Measurements from ENCODE around the gene LALBA.

The LALBA gene

GRCh38 chr12:48600552-48600951, 30.7 kb upstream of the LALBA start:
- H3K27ac ChIP-seq = no peak overlapping the region

GRCh38 chr12:48592591-48593086, 22.8 kb upstream of the LALBA start:
- ChIA-PET POLR2A (ENCODE audit: low non-redundant PET) (no interaction called here), CTCF (no interaction called here)
- no peak for DNase-seq (ENCODE audit: low spot score)
- no peak for TF ChIP-seq CTCF (conservative IDR thresholded peaks at IDR 0.05; ENCODE audit: low read depth)
- no peak overlapping the region for H3K27ac ChIP-seq

More at GRCh38 chr12:48600552-48600951, 30.7 kb upstream of the LALBA start:
- DNase-seq (ENCODE audit: low spot score) = no peak
- TF ChIP-seq CTCF (conservative IDR thresholded peaks at IDR 0.05; ENCODE audit: low read depth) = no peak
- ChIA-PET CTCF (interaction anchor here (0.7 kb wide), 1 partner anchor 9 kb away, joined by 3 read pairs; no protein-coding TSS in a partner anchor), POLR2A (ENCODE audit: low non-redundant PET) (no interaction called here)

- no peak for DNase-seq (ENCODE audit: low spot score)
- CTCF ChIA-PET = interaction anchor here (0.6 kb wide), 3 partner anchors 32 to 676 kb away, joined by 3 to 4 read pairs (median 3); no protein-coding TSS in a partner anchor
- POLR2A ChIA-PET (ENCODE audit: low non-redundant PET) = no interaction called here
- TF ChIP-seq CTCF (conservative IDR thresholded peaks at IDR 0.05; ENCODE audit: low read depth) = no peak
- H3K27ac ChIP-seq = no peak overlapping the region
These were observed 16.5 kb upstream of the LALBA start for GRCh38 chr12:48586361-48586760.

- ChIA-PET CTCF (no interaction called here), POLR2A (ENCODE audit: low non-redundant PET) (no interaction called here)
- no peak for DNase-seq (ENCODE audit: low spot score)
- TF ChIP-seq CTCF (conservative IDR thresholded peaks at IDR 0.05; ENCODE audit: low read depth) = no peak
- H3K27ac ChIP-seq = no peak overlapping the region
These were observed 13.9 kb upstream of the LALBA start for GRCh38 chr12:48583728-48584127.

GRCh38 chr12:48580831-48581230, 11.0 kb upstream of the LALBA start:
- peak; percentile 65 for DNase-seq (ENCODE audit: low spot score)
- TF ChIP-seq CTCF (conservative IDR thresholded peaks at IDR 0.05; ENCODE audit: low read depth) = no peak
- CTCF ChIA-PET = interaction anchor here (0.6 kb wide), 1 partner anchor 610 kb away, joined by 3 read pairs; no protein-coding TSS in a partner anchor
- POLR2A ChIA-PET (ENCODE audit: low non-redundant PET) = no interaction called here
- H3K27ac ChIP-seq = no peak overlapping the region

- no peak for DNase-seq (ENCODE audit: low spot score)
- CTCF ChIA-PET = interaction anchor here (0.6 kb wide), 1 partner anchor 332 kb away, joined by 3 read pairs; no protein-coding TSS in a partner anchor
- POLR2A ChIA-PET (ENCODE audit: low non-redundant PET) = no interaction called here
- no peak overlapping the region for H3K27ac ChIP-seq
- no peak for TF ChIP-seq CTCF (conservative IDR thresholded peaks at IDR 0.05; ENCODE audit: low read depth)
These were observed 2.5 kb upstream of the LALBA start for GRCh38 chr12:48572326-48572725.

All from RWPE1 (cell line).